ENCODE results near the gene HAUS8.

GRCh38 chr19:17022738-17023137 is 52.5 kb downstream of the HAUS8 start:
- TF ChIP-seq POLR2A (IDR thresholded peaks at IDR 0.05; ENCODE audit: low read length) (no peak), GATA1 (IDR thresholded peaks at IDR 0.05; ENCODE audit: low read depth, low read length) (no peak)
